Neuronal stem cell (in vitro differentiated cells): Measurements from ENCODE around the gene KRTDAP.
A peak's percentile ranks its signal among the peaks of the same experiment; 100 is the strongest.

Source experiments
- DNase-seq: peaks from one replicate; pipeline ENCODE4 v3.0.0-alpha.2; 2013; ENCODE audit warnings: low spot score
- H2AFZ ChIP-seq: one replicate; pipeline ENCODE4 v1.6.1; 2013; ENCODE audit warnings: mild to moderate bottlenecking, low read length, inconsistent platforms
- H2AK5ac ChIP-seq: 2 replicates; pipeline ENCODE4 v1.6.1; 2013; ENCODE audit warnings: low read depth, mild to moderate bottlenecking, inconsistent platforms, low read length, moderate library complexity, mixed read lengths
- H2BK120ac ChIP-seq: 2 replicates; pipeline ENCODE4 v1.6.1; 2013; ENCODE audit warnings: low read depth, mild to moderate bottlenecking, inconsistent platforms, low read length, moderate library complexity, mixed read lengths
- H2BK12ac ChIP-seq: one replicate; pipeline ENCODE4 v1.6.1; 2013; ENCODE audit warnings: low read length, inconsistent platforms
- H2BK15ac ChIP-seq: 2 replicates; pipeline ENCODE4 v1.6.1; 2013; ENCODE audit warnings: mild to moderate bottlenecking, low read length, inconsistent platforms, mixed read lengths
- H2BK5ac ChIP-seq: one replicate; pipeline ENCODE4 v1.6.1; 2013; ENCODE audit warnings: inconsistent platforms, mild to moderate bottlenecking, low read length, moderate library complexity
- H3K14ac ChIP-seq: one replicate; pipeline ENCODE4 v1.6.1; 2013; ENCODE audit warnings: low read length, inconsistent platforms
- H3K18ac ChIP-seq: 2 replicates; pipeline ENCODE4 v1.6.1; 2013; ENCODE audit warnings: low read length, inconsistent platforms
- H3K23ac ChIP-seq: 2 replicates; pipeline ENCODE4 v1.6.1; 2013; ENCODE audit warnings: low read depth, mild to moderate bottlenecking, mixed read lengths, low read length, inconsistent platforms; ENCODE audit not compliant: poor library complexity
- H3K27ac ChIP-seq: replicated peaks from 3 replicates; pipeline ENCODE4 v1.5.1; 2013; ENCODE audit warnings: low read length, inconsistent platforms
- H3K27me3 ChIP-seq, 3 experiments: 2 replicates each; pipeline ENCODE4 v1.6.1; 2013; ENCODE audit warnings: low read length in 3 of 3, mild to moderate bottlenecking in 2 of 3, inconsistent platforms in 1 of 3, low read depth in 1 of 3, mixed read lengths in 1 of 3, moderate library complexity in 1 of 3; ENCODE audit not compliant: control insufficient read depth in 3 of 3, insufficient read depth in 3 of 3
- H3K36me3 ChIP-seq, 2 donors: replicated peaks in 1 of 2; 2 replicates each; pipeline ENCODE4 v1.6.1; 2013; ENCODE audit warnings: low read length in 2 of 2; ENCODE audit not compliant: control insufficient read depth in 2 of 2, insufficient read depth in 2 of 2
- H3K4ac ChIP-seq: 2 replicates; pipeline ENCODE4 v1.6.1; 2013; ENCODE audit warnings: inconsistent platforms, mild to moderate bottlenecking, low read length, moderate library complexity
- H3K4me1 ChIP-seq, 2 donors: 1 replicate in 1 of 2; 2 replicates in 1 of 2; pipeline ENCODE4 v1.6.1; 2013; ENCODE audit warnings: low read length in 2 of 2, low read depth in 1 of 2; ENCODE audit not compliant: control insufficient read depth in 2 of 2, insufficient read depth in 1 of 2
- H3K4me2 ChIP-seq: one replicate; pipeline ENCODE4 v1.6.1; 2013; ENCODE audit warnings: mild to moderate bottlenecking, low read length, inconsistent platforms; ENCODE audit not compliant: insufficient read depth, poor library complexity, severe bottlenecking
- H3K4me3 ChIP-seq, 2 donors: 2 replicates each; pipeline ENCODE4 v1.5.1; 2013; ENCODE audit warnings: low read length in 2 of 2, mild to moderate bottlenecking in 2 of 2, inconsistent platforms in 1 of 2, moderate library complexity in 1 of 2
- H3K79me1 ChIP-seq: one replicate; pipeline ENCODE4 v1.6.1; 2013; ENCODE audit warnings: low read depth, mild to moderate bottlenecking, inconsistent platforms, low read length, moderate library complexity
- H3K9ac ChIP-seq: one replicate; pipeline ENCODE4 v1.6.1; 2013; ENCODE audit warnings: mild to moderate bottlenecking, low read depth, low read length, inconsistent platforms; ENCODE audit not compliant: poor library complexity
- H3K9me3 ChIP-seq, 2 donors: replicated peaks in 1 of 2; 2 replicates each; pipeline versions ENCODE3 to v1.6.1; 2013; ENCODE audit warnings: low read length in 2 of 2, mild to moderate bottlenecking in 2 of 2, inconsistent platforms in 1 of 2, low read depth in 1 of 2, mixed read lengths in 1 of 2, moderate library complexity in 1 of 2; ENCODE audit not compliant: control insufficient read depth in 2 of 2, insufficient read depth in 1 of 2
- H4K8ac ChIP-seq: one replicate; pipeline ENCODE4 v1.6.1; 2013; ENCODE audit warnings: low read depth, mild to moderate bottlenecking, inconsistent platforms, low read length, moderate library complexity
- H4K91ac ChIP-seq: one replicate; pipeline ENCODE4 v1.6.1; 2013; ENCODE audit warnings: low read length, low read depth, mild to moderate bottlenecking, inconsistent platforms; ENCODE audit not compliant: poor library complexity
- whole genome bisulfite sequencing, 2 donors: extraction: QIAGEN DNeasy Blood & Tissue Kit; methylation state at CpG; one replicate each; pipeline ENCODE4 v1.1.7; 2013; ENCODE audit warnings: missing lambda C conversion rate in 2 of 2, mixed read lengths in 1 of 2; ENCODE audit not compliant: insufficient read length in 2 of 2, insufficient replicate concordance in 1 of 2; ENCODE audit errors: extremely low coverage in 2 of 2; 5-methylcytosine and 5-hydroxymethylcytosine counted together

Gene KRTDAP

GRCh38 chr19:35493971-35494370, 3.7 kb upstream of the KRTDAP start:
- WGBS, 2 donors, result no CpG with 5 or more reads among the region's 9 CpGs
- DNase-seq, result no peak
- H3K4me3 ChIP-seq, result no peak overlapping the region
- no peak overlapping the region for H3K14ac ChIP-seq
- H3K36me3 ChIP-seq, result peaks cover 0 to 5% of the 10 kb centered on the region in 2 donors
- no peak overlapping the region for H3K23ac ChIP-seq
- H4K91ac ChIP-seq, result no peak overlapping the region
- H3K4me1 ChIP-seq, result peaks cover 0 to 2% of the 10 kb centered on the region in 2 donors
- H3K27ac ChIP-seq, result no peak overlapping the region
- no peak overlapping the region for H2BK120ac ChIP-seq
- no peak overlapping the region for H2BK15ac ChIP-seq
- no peak overlapping the region for H2AK5ac ChIP-seq
- H3K79me1 ChIP-seq, result no peaks in the 10 kb centered on the region
- no peak overlapping the region for H3K4me2 ChIP-seq
- no peak overlapping the region for H2BK5ac ChIP-seq
- no peak overlapping the region for H3K18ac ChIP-seq
- H4K8ac ChIP-seq, result no peak overlapping the region
- no peak overlapping the region for H2BK12ac ChIP-seq
- no peak overlapping the region for H3K4ac ChIP-seq
- peak overlapping the region; percentile 3 for H2AFZ ChIP-seq
- no peak overlapping the region for H3K9ac ChIP-seq
- no peaks in the 10 kb centered on the region for H3K9me3 ChIP-seq
- peaks cover 0 to 51% (median 0%) of the 10 kb centered on the region in 3 experiments for H3K27me3 ChIP-seq

- Histone ChIP-seq H3K4ac (no peak overlapping the region), H3K14ac (peak overlapping the region; percentile 32), H3K36me3 (no peaks in the 10 kb centered on the region), H3K4me1 (peaks cover 0 to 2% of the 10 kb centered on the region in 2 donors), H2BK12ac (no peak overlapping the region), H2BK15ac (no peak overlapping the region), H3K18ac (peak overlapping the region; percentile 16), H2AK5ac (peak overlapping the region; percentile 11), H2BK5ac (no peak overlapping the region), H3K4me3 (no peak overlapping the region), H4K91ac (no peak overlapping the region), H2BK120ac (no peak overlapping the region), H3K79me1 (no peaks in the 10 kb centered on the region), H3K23ac (peak overlapping the region; percentile 35), H2AFZ (no peak overlapping the region), H3K27ac (no peak overlapping the region), H3K9me3 (no peaks in the 10 kb centered on the region), H3K9ac (peak overlapping the region; percentile 27), H4K8ac (no peak overlapping the region), H3K4me2 (no peak overlapping the region), H3K27me3 (peaks cover 0 to 58% (median 0%) of the 10 kb centered on the region in 3 experiments)
- no CpG with 5 or more reads among the region's 9 CpGs for WGBS, 2 donors
- no peak for DNase-seq
Observed at GRCh38 chr19:35491836-35492360, 1.6 kb upstream of the KRTDAP start.

- Histone ChIP-seq H3K27me3 (peaks cover 0 to 50% (median 0%) of the 10 kb centered on the region in 3 experiments), H3K23ac (peak overlapping the region; percentile 49), H2BK120ac (no peak overlapping the region), H3K9me3 (no peaks in the 10 kb centered on the region), H3K27ac (no peak overlapping the region), H2BK5ac (no peak overlapping the region), H4K8ac (no peak overlapping the region), H2BK12ac (no peak overlapping the region), H2BK15ac (no peak overlapping the region), H3K4ac (no peak overlapping the region), H3K4me2 (no peak overlapping the region), H2AFZ (no peak overlapping the region), H3K14ac (peak overlapping the region; percentile 90), H3K4me1 (no peaks in the 10 kb centered on the region), H3K4me3 (no peak overlapping the region), H4K91ac (no peak overlapping the region), H2AK5ac (no peak overlapping the region), H3K9ac (peak overlapping the region; percentile 64), H3K79me1 (no peaks in the 10 kb centered on the region), H3K18ac (no peak overlapping the region), H3K36me3 (no peaks in the 10 kb centered on the region)
- no CpG with 5 or more reads among the region's 16 CpGs for WGBS, 2 donors
- DNase-seq, result no peak
Observed at GRCh38 chr19:35488677-35489076, 1.6 kb downstream of the KRTDAP start.

- Histone ChIP-seq H2BK12ac (no peak overlapping the region), H4K8ac (no peak overlapping the region), H3K4ac (no peak overlapping the region), H2AFZ (no peak overlapping the region), H2BK5ac (no peak overlapping the region), H3K9me3 (no peaks in the 10 kb centered on the region), H3K27me3 (peaks cover 0 to 45% (median 0%) of the 10 kb centered on the region in 3 experiments), H3K36me3 (no peaks in the 10 kb centered on the region), H3K79me1 (no peaks in the 10 kb centered on the region), H3K14ac (no peak overlapping the region), H3K4me2 (no peak overlapping the region), H3K27ac (no peak overlapping the region), H3K4me3 (no peak overlapping the region), H2BK15ac (no peak overlapping the region), H2BK120ac (no peak overlapping the region), H3K9ac (no peak overlapping the region), H3K23ac (peak overlapping the region; percentile 56), H2AK5ac (no peak overlapping the region), H3K18ac (peak overlapping the region; percentile 40), H4K91ac (no peak overlapping the region), H3K4me1 (no peaks in the 10 kb centered on the region)
- no peak for DNase-seq
- WGBS, 2 donors, result no CpG with 5 or more reads among the region's 10 CpGs
Observed at GRCh38 chr19:35487656-35488182, 2.5 kb downstream of the KRTDAP start.
